C4-2B (cell line): ENCODE measurements around the gene GNPTAB.

Source experiments
- H3K27ac ChIP-seq: fragments of 450-650 bp; 2 replicates; pipeline ENCODE4 v1.5.1; 2017
- CTCF ChIP-seq: fragments of 450-650 bp; conservative IDR thresholded peaks from 2 replicates; pipeline ENCODE4 v1.5.1; 2017; ENCODE audit warnings: mild to moderate bottlenecking
- ZFX ChIP-seq: fragments of 450-650 bp; IDR thresholded peaks from 2 replicates; pipeline ENCODE4 v1.6.1; 2017

Gene GNPTAB

GRCh38 chr12:101767537-101767936, 63.2 kb downstream of the GNPTAB start:
- peak overlapping the region; percentile 8; the same call in 1 of the 2 replicates for H3K27ac ChIP-seq
- TF ChIP-seq CTCF (no peak; the same call in 1 of the 2 replicates), ZFX (no peak)

GRCh38 chr12:101764051-101764792, 66.5 kb downstream of the GNPTAB start:
- H3K27ac ChIP-seq = peak overlapping the region; percentile 22; the same call in 1 of the 2 replicates
- no peak for TF ChIP-seq ZFX

GRCh38 chr12:101763246-101763931, 67.4 kb downstream of the GNPTAB start:
- peak overlapping the region; percentile 68 for H3K27ac ChIP-seq
- TF ChIP-seq CTCF = no peak
- no peak for TF ChIP-seq ZFX

- TF ChIP-seq CTCF (no peak), ZFX (no peak)
- H3K27ac ChIP-seq = no peak overlapping the region
Measured at GRCh38 chr12:101761781-101762180, 69.0 kb downstream of the GNPTAB start.

GRCh38 chr12:101761350-101761749, 69.4 kb downstream of the GNPTAB start:
- TF ChIP-seq ZFX (no peak), CTCF (no peak)
- H3K27ac ChIP-seq = no peak overlapping the region

- TF ChIP-seq ZFX (no peak), CTCF (peak; percentile 84)
- no peak overlapping the region for H3K27ac ChIP-seq
Measured at GRCh38 chr12:101759396-101760047, 71.2 kb downstream of the GNPTAB start.

- TF ChIP-seq ZFX (no peak), CTCF (no peak)
- no peak overlapping the region for H3K27ac ChIP-seq
Measured at GRCh38 chr12:101750152-101750551, 80.6 kb downstream of the GNPTAB start.
